Activated T-cell treated with anti-CD3 and anti-CD28 coated beads for 1 hour (primary cell): ENCODE data around the gene COL8A1.

Source experiments
- DNase-seq: peaks from one replicate; pipeline ENCODE4 v3.0.0-alpha.2; 2020; ENCODE audit warnings: low read depth

Gene COL8A1

GRCh38 chr3:99845331-99845730 is 206.9 kb downstream of the COL8A1 start:
- DNase-seq, result no peak

GRCh38 chr3:99845999-99846398 is 207.6 kb downstream of the COL8A1 start:
- DNase-seq, result no peak

GRCh38 chr3:99846477-99847160 is 208.2 kb downstream of the COL8A1 start:
- DNase-seq, result no peak

GRCh38 chr3:99848433-99848832 is 210.0 kb downstream of the COL8A1 start:
- no peak for DNase-seq
